Measurements from ENCODE around the gene RAB3IL1.

The RAB3IL1 gene

DNA sequence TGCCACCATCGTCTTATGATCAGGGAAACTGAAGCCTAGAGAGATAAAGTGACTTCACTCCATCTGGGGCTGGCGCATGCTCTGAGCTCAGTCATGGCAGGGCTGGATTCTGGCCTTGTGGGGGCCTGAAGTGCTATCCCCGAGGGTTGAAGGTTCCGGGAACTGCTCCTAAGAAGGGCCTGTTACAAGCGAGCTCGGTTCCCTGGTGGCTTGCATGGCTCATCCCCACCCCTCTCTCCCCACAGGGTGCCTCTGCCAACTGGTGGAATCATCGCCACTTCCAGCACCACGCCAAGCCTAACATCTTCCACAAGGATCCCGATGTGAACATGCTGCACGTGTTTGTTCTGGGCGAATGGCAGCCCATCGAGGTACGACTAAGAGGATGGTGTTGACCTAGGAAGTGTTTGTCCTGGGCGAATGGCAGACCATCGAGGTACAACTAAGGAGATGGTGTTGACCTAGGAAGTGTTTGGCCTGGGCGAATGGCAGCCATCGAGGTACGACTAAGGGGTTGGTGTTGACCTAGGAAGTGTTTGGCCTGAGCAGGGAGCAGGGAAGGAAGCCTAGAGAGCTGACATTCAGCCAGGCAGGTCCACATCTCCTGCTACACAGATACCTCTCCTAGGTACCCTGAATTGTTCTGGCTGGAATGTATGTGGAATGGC is 69.3 kb downstream of the RAB3IL1 start:
- no peaks in the 10 kb centered on the region for H3K27me3 ChIP-seq (ENCODE audit: control insufficient read depth, insufficient read depth, low read length)
- no peak overlapping the region for H3K9ac ChIP-seq (ENCODE audit: low read length)
- H3K9me3 ChIP-seq (ENCODE audit: control insufficient read depth, insufficient read depth, low read depth, low read length): no peaks in the 10 kb centered on the region
- no peaks in the 10 kb centered on the region for H3K4me1 ChIP-seq (ENCODE audit: control insufficient read depth, insufficient read depth, low read length)
- H3K4me3 ChIP-seq (ENCODE audit: low read depth, low read length): no peak overlapping the region
- H3K36me3 ChIP-seq (ENCODE audit: control insufficient read depth, insufficient read depth, low read length): peaks cover 89% of the 10 kb centered on the region
- H3K27ac ChIP-seq (ENCODE audit: low read depth, low read length): no peak overlapping the region

Data from HUES6 (cell line).